Activated CD4-positive, alpha-beta T cell treated with anti-CD3 and anti-CD28 coated beads, Interleukin-2, amount 50 U/mL, for 16 hours (primary cell): ENCODE data around the gene TMED4.
"Not testable (repeated sequence)": the region's sequence is repeated elsewhere in the genome, so short reads cannot be mapped to it uniquely, and the experiment has no call there.

ENCODE experiments used
- DNase-seq: peaks from one replicate; pipeline ENCODE4 v3.0.0-alpha.2; 2020

Gene TMED4

DNA sequence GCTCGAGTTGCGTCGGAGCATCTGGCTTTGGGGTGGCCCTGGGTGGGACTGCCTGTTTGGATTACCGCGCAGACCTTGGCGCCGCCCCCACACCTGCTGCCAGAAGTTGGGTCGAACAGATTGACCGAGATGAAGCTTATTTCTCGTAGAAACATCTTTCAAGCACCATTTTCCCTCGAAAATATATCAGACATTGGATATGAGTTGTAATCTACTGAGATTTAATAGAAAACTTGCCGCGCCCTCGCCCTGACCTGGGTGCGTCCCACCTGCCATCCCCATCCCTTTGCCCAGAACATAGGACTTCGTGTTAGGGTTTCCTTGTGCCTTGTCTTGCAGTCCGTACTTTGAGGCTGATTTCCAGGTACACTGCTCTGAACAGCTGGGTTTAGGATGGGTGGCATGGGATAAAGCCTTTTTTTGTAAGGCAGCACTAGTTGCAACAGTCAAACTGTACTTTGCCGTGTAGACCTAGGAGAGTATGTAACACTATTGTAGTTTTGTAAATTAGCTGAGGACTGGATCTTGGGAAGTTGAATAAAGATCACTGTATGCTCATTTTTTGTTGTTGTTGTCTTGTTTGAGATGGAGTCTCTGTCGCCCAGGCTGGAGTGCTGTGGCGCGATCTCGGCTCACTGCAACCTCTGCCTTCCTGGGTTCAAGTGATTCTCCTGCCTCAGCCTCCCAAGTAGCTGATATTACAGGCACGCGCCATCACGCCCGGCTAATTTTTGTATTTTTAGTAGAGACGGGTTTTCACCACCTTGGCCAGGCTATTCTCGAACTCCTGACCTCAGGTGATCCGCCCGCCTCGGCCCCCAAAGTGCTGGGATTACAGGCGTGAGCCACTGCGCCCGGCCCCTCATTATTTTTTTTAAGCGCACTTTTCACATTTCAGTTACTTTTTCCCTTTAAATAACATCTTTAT lies 25.4 kb upstream of the TMED4 start:
- DNase-seq = no peak

- DNase-seq = peak; percentile 99
Measured at GRCh38 chr7:44606341-44607140, 24.5 kb upstream of the TMED4 start, which contains the start of gene OGDH. Gene OGDH, plus strand, starts transcription at chr7:44606627. Its CDS starts 17,717 bp downstream, at chr7:44624344.

DNA sequence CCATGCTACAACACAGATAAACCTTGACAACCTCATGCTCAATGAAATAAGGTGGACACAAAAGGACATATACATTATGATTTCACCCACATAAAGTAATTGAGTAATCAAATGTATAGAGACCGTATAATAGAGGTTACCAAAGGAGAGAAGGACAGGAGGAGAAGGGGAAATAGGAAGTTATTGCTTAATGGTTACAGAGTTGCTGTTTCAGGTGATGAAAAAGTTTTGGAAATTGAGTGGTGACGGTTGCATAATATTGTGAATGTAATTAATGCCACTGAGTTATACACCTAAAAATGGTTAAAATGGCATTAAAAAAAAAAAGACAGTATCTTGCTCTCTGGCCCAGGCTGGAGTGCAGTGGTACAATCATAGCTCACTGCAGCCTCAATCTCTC lies 22.9 kb upstream of the TMED4 start:
- DNase-seq = no peak

- no peak for DNase-seq
Measured at GRCh38 chr7:44603193-44603592, 21.2 kb upstream of the TMED4 start.

DNA sequence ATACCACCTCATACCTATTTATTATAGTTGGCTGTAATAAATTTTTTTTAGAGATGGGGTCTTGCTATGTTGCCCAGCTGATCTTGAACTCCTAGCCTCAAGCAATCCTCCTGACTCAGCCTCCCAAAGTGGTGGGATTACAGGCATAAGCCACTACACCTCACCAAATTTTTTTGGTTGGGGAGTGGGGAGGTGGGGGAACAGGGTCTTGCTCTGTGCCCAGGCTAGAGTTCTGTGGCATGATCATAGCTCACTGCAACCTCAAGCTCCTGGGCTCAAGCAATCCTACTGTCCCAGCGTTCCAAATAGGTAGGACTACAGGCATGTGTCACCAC lies 20.5 kb upstream of the TMED4 start:
- DNase-seq = no peak

DNA sequence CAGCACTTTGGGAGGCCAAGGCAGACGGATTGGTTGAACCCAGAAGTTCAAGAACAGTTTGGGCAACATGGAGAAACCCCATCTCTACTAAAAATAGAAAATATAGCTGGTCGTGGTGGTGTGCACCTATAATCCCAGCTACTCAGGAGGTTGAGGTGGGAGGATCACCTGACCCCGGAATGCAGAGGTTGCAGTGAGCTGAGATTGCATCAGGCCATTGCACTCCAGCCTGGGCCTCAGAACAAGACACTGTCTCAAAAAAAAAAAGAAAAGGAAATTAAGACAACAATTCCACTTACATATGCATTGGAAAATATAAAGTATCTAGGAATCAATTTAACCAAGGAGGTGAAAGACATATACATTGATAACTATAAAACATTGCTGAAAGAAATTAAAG lies 17.2 kb upstream of the TMED4 start:
- no peak for DNase-seq

GRCh38 chr7:44597181-44597580 lies 15.2 kb upstream of the TMED4 start:
- DNase-seq = not testable (repeated sequence)

GRCh38 chr7:44595934-44596635 lies 14.1 kb upstream of the TMED4 start:
- no peak for DNase-seq

GRCh38 chr7:44590910-44591309 lies 8.9 kb upstream of the TMED4 start:
- no peak for DNase-seq

DNA sequence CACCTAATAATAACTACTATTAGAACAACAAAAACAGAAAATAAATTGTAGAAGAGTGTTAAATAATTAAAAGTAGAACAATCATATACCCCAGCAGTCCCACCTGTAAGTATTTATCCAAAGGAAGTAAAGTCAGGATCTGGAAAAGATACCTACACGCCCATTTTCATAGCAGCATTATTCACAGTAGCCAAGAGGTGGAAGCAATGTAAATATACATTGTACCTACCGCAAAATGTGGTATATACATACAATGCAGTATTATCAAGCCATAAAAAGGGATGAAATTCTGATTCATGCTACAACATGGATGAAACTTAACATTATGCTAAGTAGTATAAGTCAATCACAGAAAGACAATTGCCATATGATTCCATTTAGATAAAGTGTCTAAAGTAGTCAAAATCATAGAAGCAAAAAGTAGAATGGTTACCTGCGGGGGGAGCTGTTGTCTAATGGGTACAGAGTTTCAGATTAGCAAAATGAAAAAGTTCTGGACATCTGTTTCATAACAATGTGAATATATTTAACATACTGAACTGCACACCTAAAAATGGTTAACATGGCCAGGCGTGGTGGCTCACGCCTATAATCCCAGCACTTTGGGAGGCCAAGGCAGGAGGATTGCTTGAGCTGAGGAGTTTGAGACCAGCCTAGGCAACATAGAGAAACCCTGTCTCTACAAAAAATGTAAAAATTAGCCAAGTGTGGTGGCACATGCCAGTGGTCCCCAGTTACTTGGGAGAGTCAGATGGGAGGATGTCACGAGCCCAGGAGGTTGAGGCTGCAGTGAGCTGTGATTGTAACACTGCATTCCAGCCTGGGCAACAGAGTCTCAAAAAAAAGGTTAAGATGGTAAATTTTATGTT lies 6.0 kb upstream of the TMED4 start:
- peak; percentile 66 for DNase-seq

DNA sequence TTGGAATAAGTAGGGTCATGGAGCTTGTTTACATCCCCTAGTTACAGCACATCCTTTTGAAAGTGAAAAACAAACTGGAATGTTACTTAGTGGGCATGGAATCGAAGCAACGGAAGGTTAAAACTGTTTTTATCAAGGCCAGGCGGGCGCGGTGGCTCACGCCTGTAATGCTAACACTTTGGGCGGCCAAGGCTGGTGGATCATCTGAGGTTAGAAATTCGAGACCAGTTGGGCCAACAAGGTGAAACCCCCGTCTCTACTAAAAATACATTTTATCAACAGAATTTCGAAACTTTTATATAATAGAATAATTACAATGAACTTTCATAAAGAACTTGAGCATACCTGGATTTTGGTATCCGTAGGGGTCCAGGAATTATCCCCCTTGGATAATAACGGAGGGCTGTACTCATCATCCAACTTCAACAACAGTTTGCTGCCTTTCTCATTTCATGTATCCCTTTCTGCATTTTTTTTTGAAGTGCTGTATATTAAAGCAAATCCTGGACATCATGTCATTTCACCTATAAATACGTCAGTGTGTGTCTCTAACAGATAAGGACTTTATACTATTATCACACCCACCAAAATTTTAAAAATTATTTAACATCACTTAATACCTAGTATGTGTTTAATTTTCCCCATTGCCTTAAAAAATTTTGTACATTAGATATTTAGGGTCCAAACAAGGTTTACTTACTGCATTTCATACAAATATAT lies 1.3 kb upstream of the TMED4 start:
- no peak for DNase-seq

- peak; percentile 60 for DNase-seq
Measured at GRCh38 chr7:44580945-44581878, 819 bp downstream of the TMED4 start.

- DNase-seq = no peak
Measured at GRCh38 chr7:44576228-44576627, 5.8 kb downstream of the TMED4 start.

GRCh38 chr7:44575054-44575453 lies 7.0 kb downstream of the TMED4 start:
- no peak for DNase-seq

GRCh38 chr7:44574287-44574872 lies 7.7 kb downstream of the TMED4 start:
- DNase-seq = no peak

GRCh38 chr7:44573464-44574286 lies 8.4 kb downstream of the TMED4 start, which contains the start of gene DDX56:
Gene DDX56, minus strand, starts transcription at chr7:44573908. Its CDS starts 13 bp downstream, at chr7:44573895.
- DNase-seq = peak; percentile 97

GRCh38 chr7:44572771-44573170 lies 9.3 kb downstream of the TMED4 start:
- no peak for DNase-seq

- no peak for DNase-seq
Measured at GRCh38 chr7:44569959-44570358, 12.1 kb downstream of the TMED4 start.
